Endothelial cell (in vitro differentiated cells): ENCODE data around the gene CDH26. TPM values are rescaled to one million over a fixed set of nuclear protein-coding genes. Genes with fewer than 3 reads are reported as not detected.

ENCODE experiments used
- DNase-seq: peaks from one replicate; pipeline ENCODE4 v3.0.0; 2021; ENCODE audit warnings: low spot score
- H3K27ac Mint-ChIP-seq: one replicate; pipeline ENCODE4 v1.8.0; 2021; ENCODE audit warnings: mixed read lengths, inconsistent platforms; ENCODE audit not compliant: unreplicated experiment
- H3K27me3 Mint-ChIP-seq: one replicate; pipeline ENCODE4 v1.8.0; 2021; ENCODE audit warnings: mild to moderate bottlenecking, moderate library complexity, mixed read lengths, inconsistent platforms; ENCODE audit not compliant: unreplicated experiment
- H3K36me3 Mint-ChIP-seq: one replicate; pipeline ENCODE4 v1.8.0; 2021; ENCODE audit warnings: mild to moderate bottlenecking, low read depth, mixed read lengths, inconsistent platforms; ENCODE audit not compliant: unreplicated experiment
- H3K4me1 Mint-ChIP-seq: one replicate; pipeline ENCODE4 v1.8.0; 2021; ENCODE audit warnings: mild to moderate bottlenecking, mixed read lengths, inconsistent platforms; ENCODE audit not compliant: unreplicated experiment
- H3K4me3 Mint-ChIP-seq: one replicate; pipeline ENCODE4 v1.8.0; 2021; ENCODE audit warnings: mild to moderate bottlenecking, mixed read lengths, inconsistent platforms; ENCODE audit not compliant: unreplicated experiment
- H3K9me3 Mint-ChIP-seq: one replicate; pipeline ENCODE4 v1.8.0; 2021; ENCODE audit warnings: mixed read lengths, inconsistent platforms; ENCODE audit not compliant: unreplicated experiment
- long read RNA-seq: library from polyadenylated mRNA; unstranded; transcript quantifications from one replicate; pipeline ENCODE4 v2.0.0, GENCODE V29; 2020; ENCODE audit not compliant: unreplicated experiment
- total RNA-seq: library from RNA; stranded (reverse); fragmentation: NEBNext Ultra II Directional; extraction: Animal tissue kit (Norgen Biotek cat#: 25700); gene quantifications from one replicate; pipeline ENCODE4 v1.2.1, GENCODE V29; 2021; ENCODE audit not compliant: unreplicated experiment
- TF ChIP-seq, protein P1 (sequence below): fragments of 200-600 bp; sonication (generic); IDR thresholded peaks from one replicate; pipeline ENCODE4 v1.5.0; 2021; ENCODE audit warnings: antibody characterized with exemption; ENCODE audit not compliant: unreplicated experiment

CDH26 gene
- total RNA-seq: 5.4 TPM
- long read RNA-seq, partial matches to known transcripts: 2 of 4 reads
- long read RNA-seq, other reads (novel, unspliced or antisense): 1 of 4 reads

DNA sequence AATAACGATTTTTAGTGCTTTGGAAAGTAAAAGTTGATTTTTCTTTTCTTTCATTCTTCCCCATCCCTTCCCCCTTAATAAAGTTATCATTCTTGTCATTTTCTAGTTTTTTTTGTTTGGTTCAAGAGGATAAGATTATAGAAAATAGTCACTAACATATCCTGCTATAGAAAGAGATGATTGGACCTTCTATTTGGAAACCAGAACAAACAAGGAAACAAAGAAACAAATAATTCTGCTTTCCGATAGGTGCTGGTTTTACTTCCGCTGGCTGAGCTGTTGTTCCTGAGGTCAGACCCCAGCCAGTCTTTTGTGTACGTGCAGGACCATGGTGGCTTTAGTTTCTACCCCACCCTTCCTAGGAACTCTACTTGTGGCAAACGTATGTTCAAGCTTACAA lies at the start of gene CDH26:
TSS of gene CDH26 (plus strand) at position 301 of the 400 bp plus-strand sequence. CDS start 304 bp downstream, outside the sequence.
- no peak within 1 kb of the TSS for H3K4me3 Mint-ChIP-seq
- no peaks in the 10 kb centered on the region for H3K36me3 Mint-ChIP-seq
- no peak within 1 kb of the TSS for H3K27ac Mint-ChIP-seq
- H3K27me3 Mint-ChIP-seq: peaks cover 1% of the 10 kb centered on the region
- no peaks in the 10 kb centered on the region for H3K4me1 Mint-ChIP-seq
- DNase-seq: no peak
- TF ChIP-seq, protein P1, sequence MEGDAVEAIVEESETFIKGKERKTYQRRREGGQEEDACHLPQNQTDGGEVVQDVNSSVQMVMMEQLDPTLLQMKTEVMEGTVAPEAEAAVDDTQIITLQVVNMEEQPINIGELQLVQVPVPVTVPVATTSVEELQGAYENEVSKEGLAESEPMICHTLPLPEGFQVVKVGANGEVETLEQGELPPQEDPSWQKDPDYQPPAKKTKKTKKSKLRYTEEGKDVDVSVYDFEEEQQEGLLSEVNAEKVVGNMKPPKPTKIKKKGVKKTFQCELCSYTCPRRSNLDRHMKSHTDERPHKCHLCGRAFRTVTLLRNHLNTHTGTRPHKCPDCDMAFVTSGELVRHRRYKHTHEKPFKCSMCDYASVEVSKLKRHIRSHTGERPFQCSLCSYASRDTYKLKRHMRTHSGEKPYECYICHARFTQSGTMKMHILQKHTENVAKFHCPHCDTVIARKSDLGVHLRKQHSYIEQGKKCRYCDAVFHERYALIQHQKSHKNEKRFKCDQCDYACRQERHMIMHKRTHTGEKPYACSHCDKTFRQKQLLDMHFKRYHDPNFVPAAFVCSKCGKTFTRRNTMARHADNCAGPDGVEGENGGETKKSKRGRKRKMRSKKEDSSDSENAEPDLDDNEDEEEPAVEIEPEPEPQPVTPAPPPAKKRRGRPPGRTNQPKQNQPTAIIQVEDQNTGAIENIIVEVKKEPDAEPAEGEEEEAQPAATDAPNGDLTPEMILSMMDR: no peak
- H3K9me3 Mint-ChIP-seq: no peaks in the 10 kb centered on the region

DNA sequence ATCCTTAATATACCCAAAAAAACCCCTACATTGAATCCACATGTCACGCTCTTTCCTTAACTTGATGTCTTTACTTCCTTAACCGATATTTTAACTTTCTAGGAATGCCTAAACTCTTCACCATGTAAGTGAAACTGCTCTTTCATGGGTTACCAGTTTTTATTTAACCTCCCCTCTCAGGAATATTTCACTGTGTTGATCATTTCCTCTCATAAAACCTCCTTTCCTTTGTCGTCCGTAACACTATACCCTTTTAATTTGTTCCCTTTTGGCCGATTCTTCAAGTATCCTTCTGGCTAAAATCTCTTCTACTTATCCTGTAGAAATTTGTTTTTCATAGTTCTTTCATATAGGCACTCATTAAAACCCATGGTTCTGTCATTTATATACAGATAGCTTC lies 49.4 kb upstream of the CDH26 start:
- Mint-ChIP-seq H3K36me3 (no peaks in the 10 kb centered on the region), H3K9me3 (no peaks in the 10 kb centered on the region), H3K4me1 (no peaks in the 10 kb centered on the region), H3K27me3 (no peaks in the 10 kb centered on the region), H3K27ac (no peak overlapping the region), H3K4me3 (no peak overlapping the region)
- TF ChIP-seq, protein P1: no peak
- DNase-seq: no peak

DNA sequence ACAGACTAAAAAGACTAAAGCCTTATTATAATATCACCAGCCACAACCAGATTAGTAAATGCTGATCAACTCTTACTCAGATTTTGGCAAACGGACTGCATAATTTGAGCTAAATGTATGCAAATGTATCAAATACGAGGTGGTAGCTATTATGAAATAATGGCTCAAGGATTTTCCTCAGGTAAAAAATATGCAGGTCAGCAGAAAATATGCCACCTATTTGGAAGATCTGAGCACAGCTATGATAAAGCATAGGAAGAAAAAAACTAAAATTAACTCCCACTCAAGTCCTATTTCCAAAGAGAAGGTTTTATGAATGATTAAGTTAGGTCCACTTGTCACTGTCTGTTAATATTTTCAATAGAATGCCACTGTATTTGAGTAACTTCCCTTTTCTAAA lies 47.2 kb upstream of the CDH26 start:
- no peaks in the 10 kb centered on the region for H3K36me3 Mint-ChIP-seq

DNA sequence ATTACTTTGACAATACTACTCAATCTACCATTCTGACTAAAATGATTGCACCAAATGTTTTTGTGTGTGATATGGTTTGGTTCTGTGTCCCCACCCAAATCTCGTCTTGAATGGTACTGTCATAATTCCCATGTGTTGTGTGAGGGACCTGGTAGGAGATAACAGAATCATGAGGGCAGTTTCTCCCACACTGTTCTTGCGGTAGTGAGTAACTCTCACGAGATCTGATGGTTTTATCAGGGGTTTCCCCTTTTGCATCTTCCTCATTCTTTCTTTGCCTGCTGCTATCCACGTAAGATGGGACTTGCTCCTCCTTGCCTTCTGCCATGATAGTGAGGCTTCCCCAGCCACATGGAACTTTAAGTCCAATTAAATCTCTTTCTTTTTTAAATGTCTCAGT lies 45.6 kb upstream of the CDH26 start:
- TF ChIP-seq, protein P1: no peak
- Mint-ChIP-seq H3K9me3 (no peaks in the 10 kb centered on the region), H3K27ac (no peak overlapping the region), H3K4me1 (no peaks in the 10 kb centered on the region), H3K4me3 (no peak overlapping the region), H3K36me3 (no peaks in the 10 kb centered on the region), H3K27me3 (no peaks in the 10 kb centered on the region)
- DNase-seq: no peak

More for the DNA sequence above, 47.2 kb upstream of the CDH26 start:
- Mint-ChIP-seq H3K27me3 (no peaks in the 10 kb centered on the region), H3K9me3 (no peaks in the 10 kb centered on the region), H3K4me3 (no peak overlapping the region), H3K4me1 (no peaks in the 10 kb centered on the region), H3K27ac (no peak overlapping the region)
- no peak for DNase-seq
- TF ChIP-seq, protein P1: no peak

DNA sequence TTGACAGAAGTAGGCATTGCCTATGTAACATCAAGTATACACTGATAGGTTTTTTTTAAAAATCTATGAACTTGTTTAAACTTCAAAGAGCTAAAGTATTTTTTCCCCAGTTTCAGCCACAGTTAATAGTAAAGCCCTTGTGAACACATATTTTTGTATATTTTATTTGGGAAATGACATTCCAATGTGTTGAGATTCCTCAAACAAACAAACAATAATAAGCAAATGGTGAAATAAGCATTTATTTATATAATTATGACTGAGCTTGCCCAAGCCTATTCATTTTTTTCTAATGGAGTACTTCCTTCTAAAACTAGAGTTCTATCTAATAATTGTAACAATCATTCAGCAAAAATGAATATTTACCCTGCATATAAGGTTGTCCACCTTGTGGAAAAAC lies 37.3 kb upstream of the CDH26 start:
- H3K4me1 Mint-ChIP-seq: no peaks in the 10 kb centered on the region
- H3K9me3 Mint-ChIP-seq: no peaks in the 10 kb centered on the region
- TF ChIP-seq, protein P1: no peak
- no peak overlapping the region for H3K4me3 Mint-ChIP-seq
- DNase-seq: no peak
- peaks cover under 1% of the 10 kb centered on the region for H3K27me3 Mint-ChIP-seq
- no peaks in the 10 kb centered on the region for H3K36me3 Mint-ChIP-seq
- no peak overlapping the region for H3K27ac Mint-ChIP-seq
